HUES64 (cell line): ENCODE results near the gene DNAJC11.

Experiments
- H3K27ac ChIP-seq: 2 replicates; pipeline ENCODE4 v1.7.0; 2013; ENCODE audit warnings: low read depth, low read length, inconsistent platforms
- H3K27me3 ChIP-seq: 2 replicates; pipeline ENCODE4 v1.6.1; 2013; ENCODE audit warnings: mild to moderate bottlenecking, low read length; ENCODE audit not compliant: insufficient read depth
- H3K36me3 ChIP-seq: 2 replicates; pipeline ENCODE4 v1.6.1; 2013; ENCODE audit warnings: mild to moderate bottlenecking, low read length; ENCODE audit not compliant: insufficient read depth
- H3K4me1 ChIP-seq: 2 replicates; pipeline ENCODE4 v1.6.1; 2013; ENCODE audit warnings: mild to moderate bottlenecking, low read length, moderate library complexity; ENCODE audit not compliant: insufficient read depth
- H3K4me3 ChIP-seq: 2 replicates; pipeline ENCODE4 v1.5.1; 2013; ENCODE audit warnings: mild to moderate bottlenecking, low read length, moderate library complexity
- H3K9ac ChIP-seq: 2 replicates; pipeline ENCODE4 v1.6.1; 2013; ENCODE audit warnings: mild to moderate bottlenecking, low read depth, low read length
- H3K9me3 ChIP-seq: 2 replicates; pipeline ENCODE4 v1.6.1; 2013; ENCODE audit warnings: low read depth, low read length; ENCODE audit not compliant: insufficient read depth
- WGBS: fragments of 150-250, 120-280 bp; methylation state at CpG from one replicate; pipeline ENCODE4 v1.1.7; 2013; ENCODE audit warnings: missing lambda C conversion rate; 5-methylcytosine and 5-hydroxymethylcytosine counted together

The DNAJC11 gene

GRCh38 chr1:6596886-6597776 lies 104.5 kb downstream of the DNAJC11 start:
- Histone ChIP-seq H3K4me1 (peaks cover 11% of the 10 kb centered on the region; the same call in 1 of the 2 replicates), H3K27ac (no peak overlapping the region), H3K36me3 (peaks cover 70% of the 10 kb centered on the region), H3K9me3 (no peaks in the 10 kb centered on the region), H3K27me3 (no peaks in the 10 kb centered on the region), H3K4me3 (no peak overlapping the region), H3K9ac (no peak overlapping the region)
- 90% methylated on average over 14 of the region's 15 CpGs for WGBS

GRCh38 chr1:6596351-6596750 lies 105.3 kb downstream of the DNAJC11 start:
- Histone ChIP-seq H3K36me3 (peaks cover 78% of the 10 kb centered on the region), H3K4me1 (peaks cover 11% of the 10 kb centered on the region; the same call in 1 of the 2 replicates), H3K9ac (no peak overlapping the region), H3K27ac (no peak overlapping the region), H3K4me3 (no peak overlapping the region), H3K9me3 (no peaks in the 10 kb centered on the region), H3K27me3 (no peaks in the 10 kb centered on the region)
- 93% methylated on average over 7 of the region's 7 CpGs for WGBS

GRCh38 chr1:6594977-6595740 lies 106.5 kb downstream of the DNAJC11 start:
- Histone ChIP-seq H3K27me3 (no peaks in the 10 kb centered on the region), H3K9ac (no peak overlapping the region), H3K4me3 (no peak overlapping the region), H3K4me1 (peaks cover 4% of the 10 kb centered on the region; the same call in 1 of the 2 replicates), H3K36me3 (peaks cover 90% of the 10 kb centered on the region), H3K27ac (no peak overlapping the region), H3K9me3 (no peaks in the 10 kb centered on the region)
- WGBS, result 95% methylated on average over 11 of the region's 11 CpGs

- Histone ChIP-seq H3K36me3 (peaks cover 95% of the 10 kb centered on the region), H3K27me3 (no peaks in the 10 kb centered on the region), H3K9ac (no peak overlapping the region), H3K27ac (no peak overlapping the region), H3K4me1 (no peaks in the 10 kb centered on the region), H3K9me3 (no peaks in the 10 kb centered on the region), H3K4me3 (no peak overlapping the region)
- WGBS, result 96% methylated on average over 15 of the region's 15 CpGs
Observed at GRCh38 chr1:6593810-6594209, 107.8 kb downstream of the DNAJC11 start.

- Histone ChIP-seq H3K27ac (no peak overlapping the region), H3K4me3 (no peak overlapping the region)
- 95% methylated on average over 38 of the region's 38 CpGs for WGBS
Observed at GRCh38 chr1:6592865-6593593, 108.6 kb downstream of the DNAJC11 start.

GRCh38 chr1:6592441-6592840 lies 109.2 kb downstream of the DNAJC11 start:
- no peak overlapping the region for H3K27ac ChIP-seq
- no peak overlapping the region for H3K4me3 ChIP-seq
- no peaks in the 10 kb centered on the region for H3K9me3 ChIP-seq
- no peaks in the 10 kb centered on the region for H3K27me3 ChIP-seq
- peaks cover 93% of the 10 kb centered on the region for H3K36me3 ChIP-seq
- H3K9ac ChIP-seq, result no peak overlapping the region
- no peaks in the 10 kb centered on the region for H3K4me1 ChIP-seq
- WGBS, result 73% methylated on average over 5 of the region's 5 CpGs

More at GRCh38 chr1:6592865-6593593, 108.6 kb downstream of the DNAJC11 start:
- no peaks in the 10 kb centered on the region for H3K9me3 ChIP-seq
- H3K9ac ChIP-seq, result no peak overlapping the region
- H3K36me3 ChIP-seq, result peaks cover 97% of the 10 kb centered on the region
- no peaks in the 10 kb centered on the region for H3K27me3 ChIP-seq
- H3K4me1 ChIP-seq, result no peaks in the 10 kb centered on the region

- Histone ChIP-seq H3K9ac (no peak overlapping the region), H3K4me3 (no peak overlapping the region), H3K36me3 (peaks cover 85% of the 10 kb centered on the region), H3K27ac (no peak overlapping the region), H3K4me1 (no peaks in the 10 kb centered on the region), H3K9me3 (no peaks in the 10 kb centered on the region), H3K27me3 (no peaks in the 10 kb centered on the region)
- 87% methylated on average over 6 of the region's 6 CpGs for WGBS
Observed at GRCh38 chr1:6591644-6592043, 110.0 kb downstream of the DNAJC11 start.

- no peaks in the 10 kb centered on the region for H3K27me3 ChIP-seq
- peaks cover 81% of the 10 kb centered on the region for H3K36me3 ChIP-seq
- WGBS, result 94% methylated on average over 13 of the region's 13 CpGs
- no peaks in the 10 kb centered on the region for H3K4me1 ChIP-seq
- no peak overlapping the region for H3K4me3 ChIP-seq
- H3K9ac ChIP-seq, result no peak overlapping the region
- H3K9me3 ChIP-seq, result no peaks in the 10 kb centered on the region
- H3K27ac ChIP-seq, result no peak overlapping the region
Observed at GRCh38 chr1:6591222-6591621, 110.4 kb downstream of the DNAJC11 start.

GRCh38 chr1:6590046-6590445 lies 111.6 kb downstream of the DNAJC11 start:
- H3K27ac ChIP-seq, result no peak overlapping the region
- H3K27me3 ChIP-seq, result no peaks in the 10 kb centered on the region
- no peak overlapping the region for H3K9ac ChIP-seq
- 90% methylated on average over 7 of the region's 7 CpGs for WGBS
- H3K4me1 ChIP-seq, result no peaks in the 10 kb centered on the region
- H3K36me3 ChIP-seq, result peaks cover 70% of the 10 kb centered on the region
- H3K9me3 ChIP-seq, result no peaks in the 10 kb centered on the region
- H3K4me3 ChIP-seq, result no peak overlapping the region

- Histone ChIP-seq H3K9me3 (no peaks in the 10 kb centered on the region), H3K4me3 (no peak overlapping the region), H3K27ac (no peak overlapping the region), H3K27me3 (no peaks in the 10 kb centered on the region), H3K4me1 (no peaks in the 10 kb centered on the region), H3K9ac (no peak overlapping the region), H3K36me3 (peaks cover 60% of the 10 kb centered on the region)
- WGBS, result 92% methylated on average over 24 of the region's 24 CpGs
Observed at GRCh38 chr1:6588893-6589520, 112.6 kb downstream of the DNAJC11 start.
